Measurements from ENCODE around the gene SDK1.

GRCh38 chr7:4054158-4054557, 753.1 kb downstream of the SDK1 start:
- TF ChIP-seq, protein P1, sequence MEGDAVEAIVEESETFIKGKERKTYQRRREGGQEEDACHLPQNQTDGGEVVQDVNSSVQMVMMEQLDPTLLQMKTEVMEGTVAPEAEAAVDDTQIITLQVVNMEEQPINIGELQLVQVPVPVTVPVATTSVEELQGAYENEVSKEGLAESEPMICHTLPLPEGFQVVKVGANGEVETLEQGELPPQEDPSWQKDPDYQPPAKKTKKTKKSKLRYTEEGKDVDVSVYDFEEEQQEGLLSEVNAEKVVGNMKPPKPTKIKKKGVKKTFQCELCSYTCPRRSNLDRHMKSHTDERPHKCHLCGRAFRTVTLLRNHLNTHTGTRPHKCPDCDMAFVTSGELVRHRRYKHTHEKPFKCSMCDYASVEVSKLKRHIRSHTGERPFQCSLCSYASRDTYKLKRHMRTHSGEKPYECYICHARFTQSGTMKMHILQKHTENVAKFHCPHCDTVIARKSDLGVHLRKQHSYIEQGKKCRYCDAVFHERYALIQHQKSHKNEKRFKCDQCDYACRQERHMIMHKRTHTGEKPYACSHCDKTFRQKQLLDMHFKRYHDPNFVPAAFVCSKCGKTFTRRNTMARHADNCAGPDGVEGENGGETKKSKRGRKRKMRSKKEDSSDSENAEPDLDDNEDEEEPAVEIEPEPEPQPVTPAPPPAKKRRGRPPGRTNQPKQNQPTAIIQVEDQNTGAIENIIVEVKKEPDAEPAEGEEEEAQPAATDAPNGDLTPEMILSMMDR (conservative IDR thresholded peaks at IDR 0.05; ENCODE audit: low read depth in 2 of 2), result no peak
- TF ChIP-seq POLR2AphosphoS5 (IDR thresholded peaks at IDR 0.05; ENCODE audit: low read depth) (no peak), EZH2phosphoT487 (IDR thresholded peaks at IDR 0.05; ENCODE audit: unreplicated experiment) (no peak)
- TF ChIP-seq, protein P2, sequence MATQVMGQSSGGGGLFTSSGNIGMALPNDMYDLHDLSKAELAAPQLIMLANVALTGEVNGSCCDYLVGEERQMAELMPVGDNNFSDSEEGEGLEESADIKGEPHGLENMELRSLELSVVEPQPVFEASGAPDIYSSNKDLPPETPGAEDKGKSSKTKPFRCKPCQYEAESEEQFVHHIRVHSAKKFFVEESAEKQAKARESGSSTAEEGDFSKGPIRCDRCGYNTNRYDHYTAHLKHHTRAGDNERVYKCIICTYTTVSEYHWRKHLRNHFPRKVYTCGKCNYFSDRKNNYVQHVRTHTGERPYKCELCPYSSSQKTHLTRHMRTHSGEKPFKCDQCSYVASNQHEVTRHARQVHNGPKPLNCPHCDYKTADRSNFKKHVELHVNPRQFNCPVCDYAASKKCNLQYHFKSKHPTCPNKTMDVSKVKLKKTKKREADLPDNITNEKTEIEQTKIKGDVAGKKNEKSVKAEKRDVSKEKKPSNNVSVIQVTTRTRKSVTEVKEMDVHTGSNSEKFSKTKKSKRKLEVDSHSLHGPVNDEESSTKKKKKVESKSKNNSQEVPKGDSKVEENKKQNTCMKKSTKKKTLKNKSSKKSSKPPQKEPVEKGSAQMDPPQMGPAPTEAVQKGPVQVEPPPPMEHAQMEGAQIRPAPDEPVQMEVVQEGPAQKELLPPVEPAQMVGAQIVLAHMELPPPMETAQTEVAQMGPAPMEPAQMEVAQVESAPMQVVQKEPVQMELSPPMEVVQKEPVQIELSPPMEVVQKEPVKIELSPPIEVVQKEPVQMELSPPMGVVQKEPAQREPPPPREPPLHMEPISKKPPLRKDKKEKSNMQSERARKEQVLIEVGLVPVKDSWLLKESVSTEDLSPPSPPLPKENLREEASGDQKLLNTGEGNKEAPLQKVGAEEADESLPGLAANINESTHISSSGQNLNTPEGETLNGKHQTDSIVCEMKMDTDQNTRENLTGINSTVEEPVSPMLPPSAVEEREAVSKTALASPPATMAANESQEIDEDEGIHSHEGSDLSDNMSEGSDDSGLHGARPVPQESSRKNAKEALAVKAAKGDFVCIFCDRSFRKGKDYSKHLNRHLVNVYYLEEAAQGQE (IDR thresholded peaks at IDR 0.05; ENCODE audit: unreplicated experiment), result no peak

All from GM23338 (cell line).